Activated T-helper 1 cell treated with Interleukin-2 at 50 U/mL for 16 hours (primary cell): ENCODE results near the gene SLC34A3.
"Not testable (repeated sequence)": the region's sequence is repeated elsewhere in the genome, so short reads cannot be mapped to it uniquely, and the experiment has no call there.

Source experiments
- DNase-seq: peaks from one replicate; pipeline ENCODE4 v3.0.0-alpha.2; 2020; ENCODE audit warnings: low read depth

Gene SLC34A3

DNA sequence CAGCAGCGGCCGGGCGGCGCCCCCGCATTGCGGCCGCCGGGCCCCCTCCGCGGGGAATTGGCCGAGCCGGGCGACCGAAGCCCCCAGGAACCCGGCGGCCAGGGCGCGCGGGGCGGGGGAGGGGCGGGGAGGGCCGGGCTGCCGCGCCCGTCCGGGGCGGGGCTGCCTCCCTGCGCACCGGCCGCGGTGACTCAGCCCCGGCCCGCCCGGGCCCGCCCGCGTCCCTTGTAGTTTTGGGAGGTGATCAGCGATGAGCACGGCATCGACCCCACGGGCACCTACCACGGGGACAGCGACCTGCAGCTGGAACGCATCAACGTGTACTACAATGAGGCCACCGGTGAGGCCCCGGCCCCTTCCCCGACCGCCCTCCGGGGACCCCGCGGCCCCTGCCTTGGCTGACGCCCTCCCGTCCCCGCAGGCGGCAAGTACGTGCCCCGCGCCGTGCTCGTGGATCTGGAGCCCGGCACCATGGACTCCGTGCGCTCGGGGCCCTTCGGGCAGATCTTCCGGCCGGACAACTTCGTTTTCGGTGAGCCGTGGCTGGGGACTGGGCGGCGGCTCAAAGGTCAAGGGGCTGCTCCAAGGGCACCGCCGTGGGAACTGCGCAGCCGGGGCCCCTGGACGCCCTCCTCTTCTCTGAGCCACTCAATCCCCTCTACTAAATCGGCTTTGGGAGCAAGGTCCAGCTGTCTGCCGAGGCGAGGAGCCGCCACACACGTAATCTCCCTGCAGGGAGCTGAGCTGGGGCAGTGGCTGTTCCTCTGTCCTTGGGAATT lies 11.0 kb downstream of the SLC34A3 start:
- DNase-seq = peak; percentile 71

DNA sequence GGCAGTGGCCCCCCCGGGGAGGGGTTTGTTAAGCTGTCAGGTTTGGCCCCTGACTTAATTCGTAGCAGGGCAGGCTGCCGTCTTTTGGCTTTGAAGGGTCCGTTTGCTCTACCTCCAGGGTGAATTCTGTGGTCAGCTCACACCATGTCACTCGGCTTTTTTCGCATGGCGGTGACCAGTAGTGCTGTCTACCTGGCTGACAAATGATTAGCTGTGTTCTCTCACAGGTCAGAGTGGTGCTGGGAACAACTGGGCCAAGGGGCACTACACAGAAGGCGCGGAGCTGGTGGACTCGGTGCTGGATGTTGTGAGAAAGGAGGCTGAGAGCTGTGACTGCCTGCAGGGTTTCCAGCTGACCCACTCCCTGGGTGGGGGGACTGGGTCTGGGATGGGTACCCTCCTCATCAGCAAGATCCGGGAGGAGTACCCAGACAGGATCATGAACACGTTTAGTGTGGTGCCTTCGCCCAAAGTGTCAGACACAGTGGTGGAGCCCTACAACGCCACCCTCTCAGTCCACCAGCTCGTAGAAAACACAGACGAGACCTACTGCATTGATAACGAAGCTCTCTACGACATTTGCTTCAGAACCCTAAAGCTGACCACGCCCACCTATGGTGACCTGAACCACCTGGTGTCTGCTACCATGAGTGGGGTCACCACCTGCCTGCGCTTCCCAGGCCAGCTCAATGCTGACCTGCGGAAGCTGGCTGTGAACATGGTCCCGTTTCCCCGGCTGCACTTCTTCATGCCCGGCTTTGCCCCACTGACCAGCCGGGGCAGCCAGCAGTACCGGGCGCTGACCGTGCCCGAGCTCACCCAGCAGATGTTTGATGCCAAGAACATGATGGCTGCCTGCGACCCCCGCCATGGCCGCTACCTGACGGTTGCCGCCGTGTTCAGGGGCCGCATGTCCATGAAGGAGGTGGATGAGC lies 11.8 kb downstream of the SLC34A3 start:
- no peak for DNase-seq

DNA sequence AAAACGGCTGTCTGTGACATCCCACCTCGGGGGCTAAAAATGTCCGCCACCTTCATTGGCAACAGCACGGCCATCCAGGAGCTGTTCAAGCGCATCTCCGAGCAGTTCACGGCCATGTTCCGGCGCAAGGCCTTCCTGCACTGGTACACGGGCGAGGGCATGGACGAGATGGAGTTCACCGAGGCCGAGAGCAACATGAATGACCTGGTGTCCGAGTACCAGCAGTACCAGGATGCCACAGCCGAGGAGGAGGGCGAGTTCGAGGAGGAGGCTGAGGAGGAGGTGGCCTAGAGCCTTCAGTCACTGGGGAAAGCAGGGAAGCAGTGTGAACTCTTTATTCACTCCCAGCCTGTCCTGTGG lies 12.5 kb downstream of the SLC34A3 start:
- not testable (repeated sequence) for DNase-seq

DNA sequence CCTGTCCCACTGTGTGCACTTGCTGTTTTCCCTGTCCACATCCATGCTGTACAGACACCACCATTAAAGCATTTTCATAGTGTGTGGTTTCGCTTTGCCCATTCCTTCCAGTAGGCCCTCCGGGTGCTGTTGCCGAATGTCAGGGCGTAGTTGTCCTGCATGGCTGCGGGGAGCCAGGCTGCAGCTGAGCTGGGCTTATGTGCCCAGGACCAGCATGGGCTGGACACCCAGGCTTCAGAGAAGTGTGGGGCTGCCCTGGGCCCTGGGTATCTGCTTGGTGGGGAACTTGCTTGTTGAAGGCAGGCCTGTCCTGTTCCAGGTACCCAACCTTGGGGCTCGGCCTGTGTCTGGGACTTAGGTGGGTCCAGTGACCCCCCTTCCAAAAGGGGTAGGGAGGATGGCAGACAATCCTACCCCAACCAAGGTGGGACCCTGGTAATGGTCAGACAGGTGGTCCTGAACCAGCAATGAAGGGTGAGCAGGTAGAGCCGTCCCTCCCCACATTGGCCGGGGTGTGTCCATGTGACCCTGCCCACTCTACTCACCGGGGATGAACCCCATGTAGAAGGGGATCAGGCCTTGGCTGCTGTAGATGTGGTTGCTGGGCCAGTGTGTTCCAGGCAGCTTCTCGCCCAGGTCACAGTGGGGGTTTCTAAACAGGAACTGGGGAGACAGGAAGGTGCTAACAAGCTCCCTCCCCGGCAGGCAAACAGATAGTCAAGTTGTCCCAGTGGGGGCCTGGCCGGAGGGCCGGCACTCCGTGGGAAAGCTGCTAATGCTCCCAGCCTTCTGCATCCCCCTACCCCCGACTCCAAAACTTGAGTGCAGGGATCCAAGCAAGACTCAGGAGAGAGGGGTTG lies 13.2 kb downstream of the SLC34A3 start:
- DNase-seq = no peak

DNA sequence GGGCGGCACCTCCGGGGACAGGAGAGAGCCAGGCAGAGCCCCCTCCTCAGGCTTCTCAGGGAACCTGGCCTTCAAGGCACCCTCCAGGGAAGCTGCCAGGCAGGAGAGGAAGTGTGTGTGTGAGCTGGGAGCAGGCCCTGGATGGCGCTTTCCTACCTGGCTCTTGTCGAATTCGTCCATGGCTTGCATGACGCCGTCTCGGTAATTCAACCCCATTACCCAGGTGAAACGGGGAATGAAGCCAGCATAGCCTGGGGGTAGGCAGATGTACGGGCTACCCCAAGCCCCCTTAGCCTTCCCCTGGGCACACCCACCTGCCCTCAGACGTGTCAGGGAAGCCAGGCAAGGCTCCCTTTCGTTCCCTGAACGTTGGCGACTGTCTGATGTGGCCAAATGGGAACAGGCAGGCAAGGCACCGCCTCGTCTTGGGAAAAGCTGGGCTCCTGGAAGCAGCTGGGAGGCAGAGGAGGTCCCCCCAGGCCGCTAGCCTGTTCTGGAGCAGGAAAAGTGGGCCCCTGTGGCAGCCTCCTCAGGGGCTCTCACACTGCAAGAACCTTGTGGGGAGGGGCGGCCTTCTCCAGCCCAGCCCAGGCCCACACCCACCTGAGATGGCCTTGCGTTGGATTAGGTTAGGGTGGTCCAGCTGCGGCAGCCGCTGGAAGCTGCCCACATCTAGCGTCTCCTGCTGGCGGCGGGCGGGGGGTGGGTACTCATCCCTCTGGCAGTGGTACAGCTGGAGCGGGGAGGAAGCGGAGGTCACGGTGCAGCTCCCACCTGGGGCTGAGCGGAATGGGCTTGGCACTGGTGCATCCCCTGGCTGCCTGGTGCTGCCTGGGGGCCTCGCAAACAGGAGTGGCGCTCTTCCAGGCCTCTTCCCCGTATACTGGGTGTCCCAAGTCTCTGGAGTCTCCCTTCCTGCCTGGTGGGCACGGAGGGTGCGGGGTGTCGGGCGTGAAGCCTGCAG lies 14.1 kb downstream of the SLC34A3 start:
- no peak for DNase-seq

DNA sequence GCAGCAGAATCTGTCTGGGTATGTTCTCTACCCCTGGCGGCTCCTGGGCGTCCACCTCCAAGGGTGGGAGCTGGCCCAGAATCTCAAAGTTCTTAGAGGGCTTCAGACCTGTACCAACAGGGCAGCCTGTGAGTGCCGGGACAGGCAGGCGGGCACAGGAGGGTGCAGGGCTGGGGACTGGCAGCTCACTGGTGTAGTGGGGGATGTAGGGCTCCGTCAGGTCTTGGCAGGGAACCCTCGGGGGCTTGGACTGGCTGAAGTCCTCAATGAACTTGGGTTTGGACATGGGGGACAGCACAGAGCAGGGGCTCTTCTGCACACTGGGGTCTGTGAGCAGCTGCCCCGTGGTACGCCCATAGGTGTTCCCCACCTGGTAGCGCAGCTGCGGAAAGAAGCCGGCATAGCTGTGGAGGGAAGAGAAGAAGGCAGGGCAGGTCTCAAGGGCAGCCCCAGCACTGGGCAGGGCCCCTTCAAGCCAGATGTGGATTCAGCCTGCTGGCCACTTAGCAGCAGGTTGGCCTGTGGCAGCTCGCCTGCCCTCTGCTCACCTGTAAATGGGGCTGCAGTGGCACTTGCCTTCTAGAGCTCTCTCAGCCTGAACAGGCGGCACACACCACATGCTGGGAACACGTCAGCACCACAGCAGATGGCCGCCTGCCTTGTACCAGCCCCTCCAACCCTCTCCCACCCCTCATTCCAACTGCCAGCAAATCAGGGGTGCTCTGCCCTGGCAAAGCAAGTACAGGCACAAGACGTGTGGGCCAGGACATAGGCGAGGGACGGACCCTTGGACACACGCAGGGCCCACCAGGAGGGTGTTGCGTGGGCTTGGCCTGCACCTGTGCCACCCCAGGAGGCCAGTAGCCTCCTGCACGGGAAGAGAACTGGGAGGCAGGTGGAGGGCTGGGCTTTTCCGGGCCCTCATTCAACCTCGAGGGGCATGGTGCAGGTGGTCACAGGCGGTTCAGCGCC lies 15.0 kb downstream of the SLC34A3 start:
- no peak for DNase-seq

DNA sequence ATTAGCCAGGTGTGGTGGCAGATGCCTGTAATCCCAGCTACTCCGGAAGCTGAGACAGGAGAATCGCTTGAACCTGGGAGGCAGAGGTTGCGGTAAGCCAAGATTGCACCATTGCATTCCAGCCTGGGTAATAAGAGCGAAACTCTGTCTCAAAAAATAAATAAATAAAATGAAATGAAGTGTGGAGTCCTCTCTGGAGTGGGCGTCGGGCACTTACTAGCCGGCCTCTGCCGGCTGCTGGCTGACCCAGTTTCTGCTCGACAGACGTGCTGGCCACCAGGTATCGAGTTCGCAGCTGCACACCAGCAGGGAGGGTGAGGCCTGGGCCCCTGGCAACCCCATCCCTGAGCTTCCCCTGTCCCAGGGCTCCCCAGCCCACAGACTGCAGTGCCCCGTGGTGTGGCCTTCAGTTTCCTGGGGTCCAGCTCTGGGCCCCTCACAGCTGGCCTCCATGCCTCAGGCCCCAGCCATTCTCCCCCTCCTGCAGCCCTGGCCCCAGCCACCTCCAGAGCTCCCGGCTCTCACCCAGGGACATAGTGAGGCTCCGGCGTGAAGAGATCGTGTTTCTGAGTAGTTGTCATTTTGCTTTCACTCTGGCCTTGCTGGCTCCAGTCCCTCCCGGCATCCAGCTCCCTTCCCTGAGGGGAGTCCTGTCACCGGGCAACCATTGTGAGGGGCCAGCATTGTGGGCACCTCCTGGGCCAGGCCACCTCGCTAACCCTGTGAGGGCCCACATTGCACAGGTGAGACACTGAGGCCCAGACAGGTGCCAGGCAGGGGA lies 16.6 kb downstream of the SLC34A3 start:
- no peak for DNase-seq

DNA sequence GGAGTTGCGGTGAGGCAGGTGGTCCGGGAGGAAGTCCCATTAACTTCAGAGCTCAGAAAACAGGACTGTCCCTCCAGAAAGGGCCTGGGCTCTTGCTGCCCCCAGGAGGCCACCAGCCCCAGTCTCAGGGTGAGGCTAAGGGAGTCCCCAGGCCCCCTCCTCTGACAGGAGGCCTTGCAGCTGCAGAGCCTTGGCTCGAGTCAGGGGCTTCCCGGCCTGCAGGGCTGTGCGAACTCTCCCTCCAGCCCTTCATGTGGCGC lies 17.1 kb downstream of the SLC34A3 start:
- no peak for DNase-seq

DNA sequence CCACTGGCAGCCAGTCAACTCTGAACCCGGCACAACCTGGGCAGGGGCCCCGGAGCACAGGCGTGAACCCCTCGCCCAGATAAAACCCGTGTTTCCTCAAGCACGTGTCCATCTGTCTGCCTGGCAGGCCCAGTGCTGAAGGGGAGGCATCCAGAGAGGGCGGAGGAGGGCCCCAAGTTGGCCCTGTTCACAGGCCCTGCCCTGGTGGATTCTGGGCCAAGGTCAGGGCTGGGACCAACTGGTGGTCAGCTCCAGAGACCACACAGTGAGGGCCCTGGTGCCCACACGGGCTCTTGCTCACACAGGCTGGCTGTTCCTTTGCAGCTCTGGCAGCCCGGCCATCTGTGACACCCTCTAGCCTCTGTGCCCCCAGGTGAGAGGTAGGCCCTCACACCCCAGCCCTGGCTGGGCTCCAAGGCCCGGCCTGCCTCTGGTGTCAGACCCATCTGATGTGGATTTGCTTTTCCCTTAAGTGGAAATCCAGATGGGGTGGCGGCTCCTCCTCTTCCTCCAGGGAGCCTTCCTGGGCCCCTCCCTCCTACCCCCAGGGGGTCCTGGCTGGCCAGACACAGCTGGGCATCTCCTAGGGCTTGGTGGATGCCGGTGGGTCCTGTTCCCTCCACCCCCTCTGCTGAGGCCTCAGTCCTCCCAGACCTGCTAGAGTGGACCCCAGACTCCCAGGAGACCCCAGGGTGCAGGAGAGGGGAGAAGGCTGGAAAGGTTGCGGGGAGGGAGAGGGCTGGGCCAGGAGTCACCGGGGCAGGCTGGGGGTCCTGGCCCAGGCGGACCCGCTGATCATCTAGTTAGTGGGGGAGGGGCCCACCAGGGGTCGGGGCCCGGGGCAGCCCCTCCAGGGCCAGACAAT lies 19.9 kb downstream of the SLC34A3 start:
- DNase-seq = no peak

DNA sequence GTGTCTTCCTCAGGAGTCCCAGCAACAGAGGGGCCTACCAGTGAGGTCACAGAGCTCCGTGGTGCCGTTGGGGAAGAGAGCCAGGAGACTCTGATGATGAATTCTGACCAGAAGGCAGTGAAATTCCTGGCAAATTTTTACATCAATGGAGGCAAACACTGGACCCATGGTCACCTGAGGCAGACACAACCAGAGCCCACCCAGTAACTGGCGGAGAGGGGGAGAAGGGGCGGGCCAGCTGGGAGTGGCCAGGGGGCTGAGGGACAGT lies 20.4 kb downstream of the SLC34A3 start, which contains the start of gene STPG3:
TSS of gene STPG3 (plus strand) at position 93 of the 268 bp plus-strand sequence. CDS start at position 94, 1 bp downstream.
- DNase-seq = no peak

DNA sequence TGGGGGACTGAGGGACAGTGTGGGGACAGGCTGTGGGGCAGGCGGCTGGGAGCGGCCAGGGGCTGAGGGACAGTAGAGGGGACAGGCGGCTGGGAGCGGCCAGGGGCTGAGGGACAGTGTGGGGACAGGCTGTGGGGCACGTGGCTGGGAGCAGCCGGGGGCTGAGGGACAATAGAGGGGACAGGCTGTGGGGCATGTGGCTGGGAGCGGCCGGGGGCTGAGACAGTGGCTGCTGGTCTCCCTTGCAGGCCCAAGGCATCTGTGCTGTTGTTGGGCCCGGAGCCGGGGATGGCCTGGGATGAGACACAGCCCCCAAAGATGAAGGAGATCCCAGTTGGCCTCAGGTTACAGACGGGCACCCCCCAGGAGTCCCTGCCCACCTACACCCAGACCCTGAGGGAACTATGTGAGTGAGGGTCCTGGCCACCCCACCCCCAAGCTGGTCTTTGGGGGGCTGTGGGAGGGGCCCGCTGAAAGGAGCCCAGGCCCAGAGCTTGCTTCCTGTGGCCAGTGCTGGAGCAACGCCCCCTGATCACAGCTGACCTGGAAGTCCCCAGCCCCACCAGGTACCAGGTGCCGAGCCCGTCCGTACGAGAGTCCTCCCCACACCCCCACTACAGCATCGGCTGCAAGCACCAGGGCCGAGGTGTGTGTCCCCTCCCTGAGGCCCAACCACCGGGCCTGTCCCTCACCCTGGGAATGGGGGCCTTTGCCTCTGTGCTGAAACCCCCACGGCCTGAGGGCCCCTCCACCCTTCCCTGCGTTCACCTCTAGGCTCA lies 21.0 kb downstream of the SLC34A3 start:
- DNase-seq = no peak

DNA sequence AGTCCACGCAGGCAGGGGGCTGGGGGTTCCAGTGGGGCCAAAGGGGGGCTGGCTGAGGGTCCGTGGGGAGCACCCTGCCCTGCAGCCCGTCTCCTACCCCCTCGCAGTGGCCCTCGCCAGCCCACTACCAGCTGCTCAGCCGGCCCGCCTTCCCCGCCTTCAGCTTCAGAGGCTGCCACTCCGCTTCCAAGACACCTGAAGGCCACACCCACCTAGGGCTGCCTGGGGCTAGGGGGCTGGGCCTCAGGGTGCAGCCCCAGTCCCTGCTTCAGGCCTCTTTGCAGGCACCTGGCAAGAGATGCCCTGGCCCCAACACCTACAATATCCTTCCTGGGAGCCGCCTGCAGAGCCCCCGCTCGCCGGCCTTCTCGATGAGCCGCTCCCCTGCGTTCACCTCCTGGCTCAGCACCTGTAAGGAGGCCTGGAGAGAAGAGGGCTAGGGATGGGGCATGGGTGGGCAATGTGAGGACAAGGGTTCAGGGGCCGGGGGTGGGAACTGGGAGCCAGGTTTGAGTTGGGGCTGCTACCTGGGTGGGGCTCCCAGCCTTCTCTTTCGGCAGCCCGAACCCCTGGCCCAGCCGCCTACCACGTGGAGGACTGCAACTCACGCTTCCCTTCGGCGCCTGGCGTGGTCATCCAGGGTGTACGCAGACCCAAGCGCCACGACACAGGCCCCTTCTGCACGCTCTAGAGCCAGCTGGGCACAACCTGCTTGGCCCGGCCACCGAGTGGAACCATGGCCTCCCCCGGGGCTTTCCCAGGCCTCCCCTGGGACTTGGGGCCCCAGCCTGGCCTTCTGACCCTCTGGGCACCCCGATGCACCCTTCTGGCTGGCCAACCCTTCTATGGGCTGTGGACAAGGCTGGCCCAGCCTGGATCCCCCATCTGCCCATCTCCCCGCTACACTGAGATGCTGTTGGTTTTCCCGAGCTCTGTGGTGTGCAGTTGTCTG lies 22.1 kb downstream of the SLC34A3 start:
- no peak for DNase-seq

DNA sequence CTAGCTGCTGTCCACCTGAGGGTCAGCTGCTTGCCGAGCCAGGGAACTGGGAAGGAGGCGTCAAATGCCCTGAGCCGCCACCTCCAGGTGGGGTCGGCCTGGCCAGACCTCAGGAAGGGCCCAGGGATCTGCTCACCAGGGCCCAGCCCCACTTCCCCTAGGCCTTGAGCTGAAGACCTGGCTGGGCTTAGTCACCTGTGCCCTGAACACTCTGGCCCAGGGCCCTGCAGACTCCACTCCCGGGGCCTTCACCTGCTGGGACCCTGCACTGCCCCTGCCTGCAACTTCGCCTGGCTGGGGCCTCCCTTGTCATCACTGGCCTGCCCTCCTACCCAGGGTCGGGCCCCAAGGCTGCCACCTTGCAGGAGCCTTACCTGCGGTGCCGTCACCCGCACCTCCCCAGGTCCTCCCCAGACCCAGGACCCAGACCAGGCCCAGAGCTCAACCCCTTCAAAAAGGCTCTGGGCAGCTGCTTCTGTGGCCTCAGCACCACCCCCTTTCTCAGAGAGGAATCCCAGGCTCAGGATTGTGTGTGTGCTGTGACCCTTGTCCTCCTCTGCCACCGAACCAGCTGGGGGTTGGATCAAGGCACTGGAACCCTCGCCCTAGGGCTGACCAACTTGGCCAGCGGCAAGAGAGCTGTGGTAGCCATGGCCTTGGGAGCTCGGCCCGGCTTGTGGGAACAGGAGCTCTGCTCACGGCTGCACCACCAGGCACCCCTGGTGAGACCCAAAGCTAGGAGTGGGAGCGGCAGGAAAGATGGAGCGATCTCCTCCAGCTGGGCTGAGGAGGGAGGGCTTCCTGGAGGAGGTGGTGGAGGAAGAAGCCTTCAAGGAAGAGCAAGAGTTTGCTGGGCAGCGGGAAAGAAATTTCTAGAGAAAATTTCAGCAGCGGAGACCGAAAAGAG lies 23.3 kb downstream of the SLC34A3 start:
- DNase-seq = no peak

DNA sequence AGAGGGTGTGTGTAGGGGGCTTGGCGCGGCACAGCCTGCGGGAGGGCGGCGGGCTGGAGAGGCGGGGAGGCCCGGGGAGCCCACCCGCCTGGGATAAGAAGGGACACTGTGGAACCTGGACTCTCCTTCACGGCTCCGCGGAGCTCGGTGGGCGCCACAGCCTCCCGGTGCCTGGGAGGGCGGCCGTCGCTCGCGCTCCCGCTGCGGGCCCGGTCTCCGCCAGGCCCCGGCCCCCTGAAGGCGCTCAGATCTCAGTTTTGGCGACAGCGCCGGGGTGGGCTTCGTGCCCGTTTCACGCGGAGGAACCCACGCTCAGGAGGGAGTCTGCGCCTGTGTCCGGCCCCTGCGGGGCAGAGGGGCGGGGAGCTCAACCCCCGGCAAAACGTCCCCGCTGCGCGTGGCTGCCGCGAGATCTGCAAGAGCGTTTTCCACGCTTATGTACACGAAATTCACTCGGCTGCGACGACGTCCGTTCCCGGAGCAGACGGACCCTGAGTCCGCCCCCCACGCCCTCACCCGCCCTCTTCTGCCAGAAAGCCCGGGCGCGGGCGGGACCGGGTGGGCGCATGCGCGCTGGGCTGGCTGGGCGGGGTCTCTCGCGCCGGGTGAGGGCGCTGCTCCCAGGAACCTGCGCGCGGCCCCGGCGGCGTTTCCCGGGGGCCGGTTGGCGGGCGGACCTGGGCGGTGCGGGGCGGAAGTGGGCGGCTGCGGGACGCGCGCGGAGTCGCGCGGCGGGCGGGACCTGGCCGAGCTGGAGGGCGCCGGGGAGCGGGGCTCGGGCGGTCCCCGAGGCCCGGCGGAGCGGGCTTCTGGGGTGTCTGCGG lies 24.1 kb downstream of the SLC34A3 start, which contains the start of gene NELFB:
TSS of gene NELFB (plus strand) at position 704 of the 824 bp plus-strand sequence.
- peak; percentile 96 for DNase-seq
